A673 (cell line): ENCODE data around the gene KMT5C. TPM values are rescaled to one million over a fixed set of nuclear protein-coding genes. Genes with fewer than 3 reads are reported as not detected.

Experiments
- BruUV-seq: library from RNA; stranded (reverse); fragments of 400-500 nt; replicated peaks from 2 replicates; lab custom pipeline; 2021; lab: Mats Ljungman, UMichigan
- CTCF ChIA-PET: fragments of 300-600 bp; sonication (Branson Sonifier 250); formaldehyde crosslinking; loops from one replicate; lab custom pipeline; 2022; ENCODE audit warnings: antibody characterized with exemption; lab: Charles Lee
- POLR2A ChIA-PET: fragments of 300-600 bp; sonication (Branson Sonifier 250); formaldehyde crosslinking; loops from one replicate; lab custom pipeline; 2022; ENCODE audit warnings: antibody characterized with exemption; ENCODE audit not compliant: low non-redundant PET; lab: Charles Lee
- DNase-seq: peaks from one replicate; pipeline ENCODE4 v3.0.0-alpha.2; 2015; ENCODE audit warnings: low spot score
- H3K27ac ChIP-seq: fragments of 200-600 bp; sonication (generic); 2 replicates; pipeline ENCODE4 v1.5.1; 2016; ENCODE audit warnings: mixed run types, low read depth, mild to moderate bottlenecking, mixed read lengths, antibody characterized with exemption, low read length; ENCODE audit not compliant: poor library complexity, severe bottlenecking
- H3K27me3 ChIP-seq: fragments of 200-600 bp; sonication (generic); replicated peaks from 2 replicates; pipeline ENCODE4 v1.6.1; 2017; ENCODE audit warnings: mixed run types, low read depth, mild to moderate bottlenecking, mixed read lengths, antibody characterized with exemption, low read length; ENCODE audit not compliant: insufficient read depth, poor library complexity
- H3K36me3 ChIP-seq: fragments of 200-600 bp; sonication (generic); 2 replicates; pipeline ENCODE4 v1.6.1; 2016; ENCODE audit warnings: mixed run types, mild to moderate bottlenecking, mixed read lengths, antibody characterized with exemption, low read length; ENCODE audit not compliant: insufficient read depth, poor library complexity, severe bottlenecking
- H3K4me1 ChIP-seq: fragments of 200-600 bp; sonication (generic); 2 replicates; pipeline ENCODE4 v1.6.1; 2017; ENCODE audit warnings: mixed run types, mild to moderate bottlenecking, mixed read lengths, antibody characterized with exemption, low read length; ENCODE audit not compliant: insufficient read depth, poor library complexity, severe bottlenecking
- H3K4me3 ChIP-seq: fragments of 200-600 bp; sonication (generic); 2 replicates; pipeline ENCODE4 v1.5.1; 2016; ENCODE audit warnings: low read depth, mixed run types, mild to moderate bottlenecking, mixed read lengths, low read length; ENCODE audit not compliant: poor library complexity, severe bottlenecking
- H3K9me3 ChIP-seq: fragments of 200-600 bp; sonication (generic); 2 replicates; pipeline ENCODE4 v1.6.1; 2016; ENCODE audit warnings: mixed run types, low read depth, mild to moderate bottlenecking, mixed read lengths, antibody characterized with exemption, low read length; ENCODE audit not compliant: poor library complexity, severe bottlenecking
- CTCF ChIP-seq: fragments of 300-800, 200-600 bp; sonication (generic); conservative IDR thresholded peaks from 2 replicates; pipeline ENCODE4 v1.5.1; 2017; ENCODE audit warnings: low read depth, mild to moderate bottlenecking, antibody characterized with exemption, low read length, moderate library complexity, mixed read lengths
- EZH2 ChIP-seq: fragments of 200-600 bp; sonication (generic); IDR thresholded peaks from 2 replicates; pipeline ENCODE4 v1.6.1; 2017; ENCODE audit warnings: borderline replicate concordance, low read depth, mild to moderate bottlenecking, mixed read lengths, antibody characterized with exemption, low read length; ENCODE audit not compliant: poor library complexity, severe bottlenecking
- intact Hi-C: fragments of 100-400 bp; cut with micrococcal nuclease; formaldehyde crosslinking; loops from one replicate; pipeline ENCODE4 v1.10.0; 2022; ENCODE audit not compliant: unreplicated experiment
- total RNA-seq: library from RNA; stranded (reverse); gene quantifications from 2 replicates; pipeline ENCODE4 v1.2.3, GENCODE V29; 2021

The KMT5C gene
- total RNA-seq, 1 experiment from 2014 or later: 19.7 TPM

DNA sequence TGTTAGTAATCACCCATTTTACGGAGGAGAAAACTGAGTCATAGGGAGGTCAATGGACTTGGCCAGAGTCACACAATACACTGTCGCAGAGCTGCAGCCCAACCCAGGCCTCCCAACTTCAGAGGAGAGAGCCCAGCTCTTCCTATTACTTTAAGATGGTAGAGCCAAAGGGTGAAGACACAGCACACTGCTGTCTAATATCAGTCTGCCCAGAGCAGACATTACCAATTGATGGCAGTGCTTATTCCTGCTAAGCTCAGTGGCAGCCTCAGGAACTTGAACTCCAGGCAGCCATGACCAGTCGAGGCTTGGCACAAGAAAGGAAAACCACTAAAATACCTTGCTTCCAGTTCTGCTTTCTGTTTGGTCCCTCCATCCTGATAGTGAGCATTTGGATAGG is 33.0 kb upstream of the KMT5C start:
- no peaks in the 10 kb centered on the region for H3K27me3 ChIP-seq
- no TSS peak for BruUV-seq
- H3K4me3 ChIP-seq: no peak overlapping the region
- DNase-seq: no peak
- CTCF ChIA-PET: interaction anchor here (0.6 kb wide), 1 partner anchor 15 kb away, joined by 5 read pairs; no protein-coding TSS in a partner anchor
- intact Hi-C loops: loop anchor here (10.0 kb wide), 1 partner anchor 78 kb away; the partner anchor contains the start of genes RPL28 and TMEM238
- TF ChIP-seq CTCF (no peak), EZH2 (no peak)
- H3K9me3 ChIP-seq: no peaks in the 10 kb centered on the region
- POLR2A ChIA-PET: interaction anchor here (0.7 kb wide), 1 partner anchor 77 kb away, joined by 3 read pairs; no protein-coding TSS in a partner anchor
- H3K4me1 ChIP-seq: no peaks in the 10 kb centered on the region
- H3K27ac ChIP-seq: no peak overlapping the region
- peaks cover 50% of the 10 kb centered on the region for H3K36me3 ChIP-seq

- ChIA-PET CTCF (no interaction called here), POLR2A (no interaction called here)
These were observed 31.4 kb upstream of the KMT5C start for GRCh38 chr19:55308281-55308680.

DNA sequence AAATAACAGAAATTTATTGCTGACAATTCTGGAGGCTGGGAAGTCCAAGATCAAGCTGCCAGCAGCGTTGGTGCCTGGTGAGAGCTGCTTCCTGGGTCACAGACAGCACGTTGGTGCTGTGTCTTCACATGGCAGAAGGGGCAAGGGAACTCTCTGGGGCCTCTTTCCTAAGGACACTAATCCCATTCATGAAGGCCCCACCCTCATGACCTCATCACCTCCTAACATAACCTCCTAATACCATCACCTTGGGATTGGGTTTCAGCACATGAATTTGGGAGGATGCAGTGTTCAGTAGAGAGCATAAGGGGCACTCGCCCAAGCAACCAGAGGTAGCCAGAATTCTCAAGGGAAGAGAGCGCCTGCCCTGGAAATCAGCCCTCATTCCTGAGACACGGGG is 30.2 kb upstream of the KMT5C start:
- no peak overlapping the region for H3K4me3 ChIP-seq
- CTCF ChIA-PET: no interaction called here
- H3K36me3 ChIP-seq: peaks cover 32% of the 10 kb centered on the region
- intact Hi-C loops: loop anchor here (10.0 kb wide), 1 partner anchor 75 kb away; the partner anchor contains the start of genes RPL28 and TMEM238
- no peaks in the 10 kb centered on the region for H3K27me3 ChIP-seq
- POLR2A ChIA-PET: no interaction called here
- no peak overlapping the region for H3K27ac ChIP-seq
- TF ChIP-seq CTCF: no peak
- no peaks in the 10 kb centered on the region for H3K4me1 ChIP-seq
- H3K9me3 ChIP-seq: no peaks in the 10 kb centered on the region
- BruUV-seq: no TSS peak
- no peak for DNase-seq

More at GRCh38 chr19:55308281-55308680, 31.4 kb upstream of the KMT5C start:
- Histone ChIP-seq H3K27ac (no peak overlapping the region), H3K36me3 (peaks cover 41% of the 10 kb centered on the region), H3K27me3 (no peaks in the 10 kb centered on the region), H3K4me3 (no peak overlapping the region), H3K4me1 (no peaks in the 10 kb centered on the region), H3K9me3 (no peaks in the 10 kb centered on the region)
- intact Hi-C loops: loop anchor here (10.0 kb wide), 1 partner anchor 77 kb away; the partner anchor contains the start of genes RPL28 and TMEM238
- no peak for DNase-seq
- no TSS peak for BruUV-seq
- no peak for TF ChIP-seq EZH2
- TF ChIP-seq CTCF: no peak
